Measurements from ENCODE around the gene ERC1. TPM values are rescaled to one million over a fixed set of nuclear protein-coding genes. Genes with fewer than 3 reads are reported as not detected.

The ERC1 gene
- total and polyA plus RNA-seq, 9 of the 15 experiments (the other 6 are each of a cell fraction or from before 2014, with no cell fraction given): 0.74 to 11.8 (median 4.8) TPM

DNA sequence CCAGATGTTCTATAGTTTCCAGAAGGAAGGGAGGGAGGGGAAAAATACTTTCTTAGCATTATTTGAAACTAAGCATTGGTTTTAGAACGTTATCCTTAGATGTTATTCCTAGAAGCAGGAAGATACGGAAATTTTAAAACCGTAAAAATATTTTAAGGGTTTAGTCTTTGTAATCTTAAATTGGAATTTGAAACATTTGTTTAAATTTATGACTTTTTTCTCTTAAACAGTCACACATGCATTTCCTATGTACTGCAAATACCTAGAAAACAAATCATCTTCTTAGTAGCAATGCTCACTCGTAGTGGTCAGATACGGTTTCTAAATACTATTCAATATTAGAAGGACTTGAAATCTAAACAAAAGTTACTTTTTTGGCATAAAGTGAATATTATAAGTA, 282.0 kb downstream of the ERC1 start:
- ATAC-seq (no peak), DNase-seq (ENCODE audit: extremely low read depth in 1 of 4, low spot score in 3 of 4) (no peak), FAIRE-seq (no peak)
- Histone ChIP-seq H3K79me2 (ENCODE audit: control insufficient read depth, insufficient read depth, low read length) (no peaks in the 10 kb centered on the region), H3K27me3 (ENCODE audit: control insufficient read depth in 2 of 2, insufficient read depth in 2 of 2, low read length in 2 of 2) (no peaks in the 10 kb centered on the region), H3K4me1 (replicated peaks in 1 of 2; ENCODE audit: control insufficient read depth in 2 of 2, insufficient read depth in 2 of 2, low read length in 2 of 2) (no peaks in the 10 kb centered on the region), H3K4me2 (ENCODE audit: insufficient read depth, low read length) (no peak overlapping the region), H3K9me1 (ENCODE audit: control insufficient read depth, insufficient read depth, low read length) (no peaks in the 10 kb centered on the region), H3K9me3 (replicated peaks; ENCODE audit: control insufficient read depth, insufficient read depth, low read depth, low read length) (no peaks in the 10 kb centered on the region; the same call in 1 of the 2 replicates), H2AFZ (ENCODE audit: low read depth, low read length) (no peak overlapping the region), H3K4me3 (no peak overlapping the region), H3K27ac (ENCODE audit: extremely low read depth, low read depth, low read length) (no peak overlapping the region), H4K20me1 (replicated peaks; ENCODE audit: control insufficient read depth, insufficient read depth, low read length) (no peaks in the 10 kb centered on the region), H3K9ac (ENCODE audit: insufficient read depth in 1 of 2, low read depth in 2 of 2, low read length in 2 of 2) (no peak overlapping the region), H3K36me3 (ENCODE audit: control insufficient read depth, insufficient read depth, low read length) (no peaks in the 10 kb centered on the region)
- CTCF ChIA-PET (ENCODE audit: low intra/inter-chr PET ratio): no interaction called here
- no TSS peak for BruUV-seq (replicated peaks)
- WGBS (ENCODE audit: insufficient coverage, low coverage, missing lambda C conversion rate): 84% methylated on average over 5 of the region's 5 CpGs
- intact Hi-C loops (cut with micrococcal nuclease) (no loop called here), in situ Hi-C loops (cut with MboI) (no loop called here)
- POLR2A ChIA-PET: interaction anchor here (0.6 kb wide), 1 partner anchor 217 kb away, joined by 3 read pairs; no protein-coding TSS in a partner anchor
- TF ChIP-seq TARDBP (IDR thresholded peaks at IDR 0.05): no peak
- no peak for TF ChIP-seq ZFP1 (CRISPR knock-in tag; IDR thresholded peaks at IDR 0.05)
- no peak for TF ChIP-seq ERF (CRISPR knock-in tag; IDR thresholded peaks at IDR 0.05)
- TF ChIP-seq CBFA2T3 (IDR thresholded peaks at IDR 0.05): no peak
- TF ChIP-seq, protein P1, sequence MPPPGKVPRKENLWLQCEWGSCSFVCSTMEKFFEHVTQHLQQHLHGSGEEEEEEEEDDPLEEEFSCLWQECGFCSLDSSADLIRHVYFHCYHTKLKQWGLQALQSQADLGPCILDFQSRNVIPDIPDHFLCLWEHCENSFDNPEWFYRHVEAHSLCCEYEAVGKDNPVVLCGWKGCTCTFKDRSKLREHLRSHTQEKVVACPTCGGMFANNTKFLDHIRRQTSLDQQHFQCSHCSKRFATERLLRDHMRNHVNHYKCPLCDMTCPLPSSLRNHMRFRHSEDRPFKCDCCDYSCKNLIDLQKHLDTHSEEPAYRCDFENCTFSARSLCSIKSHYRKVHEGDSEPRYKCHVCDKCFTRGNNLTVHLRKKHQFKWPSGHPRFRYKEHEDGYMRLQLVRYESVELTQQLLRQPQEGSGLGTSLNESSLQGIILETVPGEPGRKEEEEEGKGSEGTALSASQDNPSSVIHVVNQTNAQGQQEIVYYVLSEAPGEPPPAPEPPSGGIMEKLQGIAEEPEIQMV (tag; conservative IDR thresholded peaks at IDR 0.05; ENCODE audit: low read depth): no peak
- no peak for TF ChIP-seq FOXK2 (conservative IDR thresholded peaks at IDR 0.05 in 1 of 2, IDR thresholded peaks at IDR 0.05 in 1 of 2; ENCODE audit: low read depth in 2 of 2)
- TF ChIP-seq POU5F1 (IDR thresholded peaks at IDR 0.05; ENCODE audit: borderline replicate concordance, low read depth, low read length, partially characterized antibody): no peak
- TF ChIP-seq, protein P2, sequence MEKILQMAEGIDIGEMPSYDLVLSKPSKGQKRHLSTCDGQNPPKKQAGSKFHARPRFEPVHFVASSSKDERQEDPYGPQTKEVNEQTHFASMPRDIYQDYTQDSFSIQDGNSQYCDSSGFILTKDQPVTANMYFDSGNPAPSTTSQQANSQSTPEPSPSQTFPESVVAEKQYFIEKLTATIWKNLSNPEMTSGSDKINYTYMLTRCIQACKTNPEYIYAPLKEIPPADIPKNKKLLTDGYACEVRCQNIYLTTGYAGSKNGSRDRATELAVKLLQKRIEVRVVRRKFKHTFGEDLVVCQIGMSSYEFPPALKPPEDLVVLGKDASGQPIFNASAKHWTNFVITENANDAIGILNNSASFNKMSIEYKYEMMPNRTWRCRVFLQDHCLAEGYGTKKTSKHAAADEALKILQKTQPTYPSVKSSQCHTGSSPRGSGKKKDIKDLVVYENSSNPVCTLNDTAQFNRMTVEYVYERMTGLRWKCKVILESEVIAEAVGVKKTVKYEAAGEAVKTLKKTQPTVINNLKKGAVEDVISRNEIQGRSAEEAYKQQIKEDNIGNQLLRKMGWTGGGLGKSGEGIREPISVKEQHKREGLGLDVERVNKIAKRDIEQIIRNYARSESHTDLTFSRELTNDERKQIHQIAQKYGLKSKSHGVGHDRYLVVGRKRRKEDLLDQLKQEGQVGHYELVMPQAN (IDR thresholded peaks at IDR 0.05; ENCODE audit: borderline replicate concordance): no peak
- TF ChIP-seq, protein P3, sequence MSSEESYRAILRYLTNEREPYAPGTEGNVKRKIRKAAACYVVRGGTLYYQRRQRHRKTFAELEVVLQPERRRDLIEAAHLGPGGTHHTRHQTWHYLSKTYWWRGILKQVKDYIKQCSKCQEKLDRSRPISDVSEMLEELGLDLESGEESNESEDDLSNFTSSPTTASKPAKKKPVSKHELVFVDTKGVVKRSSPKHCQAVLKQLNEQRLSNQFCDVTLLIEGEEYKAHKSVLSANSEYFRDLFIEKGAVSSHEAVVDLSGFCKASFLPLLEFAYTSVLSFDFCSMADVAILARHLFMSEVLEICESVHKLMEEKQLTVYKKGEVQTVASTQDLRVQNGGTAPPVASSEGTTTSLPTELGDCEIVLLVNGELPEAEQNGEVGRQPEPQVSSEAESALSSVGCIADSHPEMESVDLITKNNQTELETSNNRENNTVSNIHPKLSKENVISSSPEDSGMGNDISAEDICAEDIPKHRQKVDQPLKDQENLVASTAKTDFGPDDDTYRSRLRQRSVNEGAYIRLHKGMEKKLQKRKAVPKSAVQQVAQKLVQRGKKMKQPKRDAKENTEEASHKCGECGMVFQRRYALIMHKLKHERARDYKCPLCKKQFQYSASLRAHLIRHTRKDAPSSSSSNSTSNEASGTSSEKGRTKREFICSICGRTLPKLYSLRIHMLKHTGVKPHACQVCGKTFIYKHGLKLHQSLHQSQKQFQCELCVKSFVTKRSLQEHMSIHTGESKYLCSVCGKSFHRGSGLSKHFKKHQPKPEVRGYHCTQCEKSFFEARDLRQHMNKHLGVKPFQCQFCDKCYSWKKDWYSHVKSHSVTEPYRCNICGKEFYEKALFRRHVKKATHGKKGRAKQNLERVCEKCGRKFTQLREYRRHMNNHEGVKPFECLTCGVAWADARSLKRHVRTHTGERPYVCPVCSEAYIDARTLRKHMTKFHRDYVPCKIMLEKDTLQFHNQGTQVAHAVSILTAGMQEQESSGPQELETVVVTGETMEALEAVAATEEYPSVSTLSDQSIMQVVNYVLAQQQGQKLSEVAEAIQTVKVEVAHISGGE (CRISPR knock-in tag; IDR thresholded peaks at IDR 0.05): no peak
- TF ChIP-seq NR4A1 (CRISPR knock-in tag; IDR thresholded peaks at IDR 0.05): no peak
- no peak for TF ChIP-seq NR4A1 (tag; IDR thresholded peaks at IDR 0.05)
- TF ChIP-seq, protein P4, sequence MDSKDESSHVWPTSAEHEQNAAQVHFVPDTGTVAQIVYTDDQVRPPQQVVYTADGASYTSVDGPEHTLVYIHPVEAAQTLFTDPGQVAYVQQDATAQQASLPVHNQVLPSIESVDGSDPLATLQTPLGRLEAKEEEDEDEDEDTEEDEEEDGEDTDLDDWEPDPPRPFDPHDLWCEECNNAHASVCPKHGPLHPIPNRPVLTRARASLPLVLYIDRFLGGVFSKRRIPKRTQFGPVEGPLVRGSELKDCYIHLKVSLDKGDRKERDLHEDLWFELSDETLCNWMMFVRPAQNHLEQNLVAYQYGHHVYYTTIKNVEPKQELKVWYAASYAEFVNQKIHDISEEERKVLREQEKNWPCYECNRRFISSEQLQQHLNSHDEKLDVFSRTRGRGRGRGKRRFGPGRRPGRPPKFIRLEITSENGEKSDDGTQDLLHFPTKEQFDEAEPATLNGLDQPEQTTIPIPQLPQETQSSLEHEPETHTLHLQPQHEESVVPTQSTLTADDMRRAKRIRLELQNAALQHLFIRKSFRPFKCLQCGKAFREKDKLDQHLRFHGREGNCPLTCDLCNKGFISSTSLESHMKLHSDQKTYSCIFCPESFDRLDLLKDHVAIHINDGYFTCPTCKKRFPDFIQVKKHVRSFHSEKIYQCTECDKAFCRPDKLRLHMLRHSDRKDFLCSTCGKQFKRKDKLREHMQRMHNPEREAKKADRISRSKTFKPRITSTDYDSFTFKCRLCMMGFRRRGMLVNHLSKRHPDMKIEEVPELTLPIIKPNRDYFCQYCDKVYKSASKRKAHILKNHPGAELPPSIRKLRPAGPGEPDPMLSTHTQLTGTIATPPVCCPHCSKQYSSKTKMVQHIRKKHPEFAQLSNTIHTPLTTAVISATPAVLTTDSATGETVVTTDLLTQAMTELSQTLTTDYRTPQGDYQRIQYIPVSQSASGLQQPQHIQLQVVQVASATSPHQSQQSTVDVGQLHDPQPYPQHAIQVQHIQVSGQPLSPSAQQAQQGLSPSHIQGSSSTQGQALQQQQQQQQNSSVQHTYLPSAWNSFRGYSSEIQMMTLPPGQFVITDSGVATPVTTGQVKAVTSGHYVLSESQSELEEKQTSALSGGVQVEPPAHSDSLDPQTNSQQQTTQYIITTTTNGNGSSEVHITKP (IDR thresholded peaks at IDR 0.05; ENCODE audit: partially characterized antibody): no peak

Measured in K562 (cell line).